PFSK-1 (cell line): ENCODE results near the gene NFRKB. TPM values are rescaled to one million over a fixed set of nuclear protein-coding genes. Genes with fewer than 3 reads are reported as not detected.

ENCODE experiments used
- FOXP2 ChIP-seq: optimal IDR thresholded peaks from 2 replicates; pipeline ENCODE3; 2011; ENCODE audit warnings: borderline replicate concordance, control low read depth, inconsistent platforms; ENCODE audit not compliant: insufficient read depth; ENCODE audit errors: extremely low read length, extremely low read depth
- POLR2AphosphoS5 ChIP-seq: IDR thresholded peaks from 2 replicates; pipeline ENCODE4 v1.6.1; 2012; ENCODE audit warnings: low read depth, mild to moderate bottlenecking, control low read depth, low read length, moderate library complexity
- REST ChIP-seq, 2 experiments: IDR thresholded peaks; 2 replicates each; pipeline versions ENCODE4 v1.6.1 to v1.8.0; 2011 to 2012; ENCODE audit warnings: low read depth in 2 of 2, low read length in 2 of 2, control low read depth in 1 of 2, inconsistent platforms in 1 of 2, mild to moderate bottlenecking in 1 of 2, moderate library complexity in 1 of 2; ENCODE audit not compliant: insufficient read depth in 1 of 2
- SIN3A ChIP-seq: IDR thresholded peaks from 2 replicates; pipeline ENCODE4 v1.6.1; 2012; ENCODE audit warnings: mild to moderate bottlenecking, low read length, moderate library complexity, borderline replicate concordance; ENCODE audit not compliant: insufficient read depth
- TAF1 ChIP-seq: IDR thresholded peaks from 2 replicates; pipeline ENCODE4 v1.6.1; 2012; ENCODE audit warnings: low read length, control low read depth, borderline replicate concordance; ENCODE audit not compliant: insufficient read depth
- polyA plus RNA-seq: library from polyadenylated mRNA; unstranded; fragments of >200 nt; gene quantifications from one replicate; pipeline ENCODE4 v1.2.1, GENCODE V29; 2012; ENCODE audit warnings: low read depth, missing spikeins; ENCODE audit not compliant: insufficient read length

Gene NFRKB
- polyA plus RNA-seq, result 18.7 TPM

- TF ChIP-seq SIN3A, result peak; percentile 74; the same call in 1 of the 2 replicates
- TF ChIP-seq POLR2AphosphoS5, result peak; percentile 86
- TF ChIP-seq FOXP2, result no peak
- 0 out of 2 replicates have a peak, but pooled peaks have one; percentile 18 for TF ChIP-seq TAF1
- TF ChIP-seq REST (IDR thresholded peaks at IDR 0.05; ENCODE audit: insufficient read depth in 1 of 2, low read depth in 2 of 2, low read length in 2 of 2), result no peak
Measured at GRCh38 chr11:129895126-129896041, at the start of gene NFRKB. TSS of gene NFRKB (minus strand) at chr11:129895578. CDS start at chr11:129892849, 2,729 bp downstream.

DNA sequence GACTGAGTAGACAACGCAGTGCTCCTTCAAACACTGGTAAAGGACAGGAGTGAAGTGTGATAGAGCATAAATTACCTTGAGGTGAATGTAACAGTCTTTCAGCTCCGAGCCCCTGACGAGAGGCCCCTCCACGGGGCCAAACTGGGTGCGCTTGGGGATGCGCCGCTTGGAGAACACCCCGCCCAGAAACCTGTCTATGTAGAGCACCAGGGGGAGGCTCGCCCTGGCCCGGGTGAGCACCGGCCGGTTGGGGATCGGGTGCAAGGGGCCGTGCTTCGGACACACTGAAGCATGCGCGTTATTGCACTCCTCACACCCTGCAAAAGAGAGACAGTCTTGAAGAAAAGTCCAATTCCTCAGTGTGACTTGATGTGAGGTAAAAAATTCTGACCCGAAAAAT lies 49.3 kb upstream of the NFRKB start:
- TF ChIP-seq REST (IDR thresholded peaks at IDR 0.05; ENCODE audit: insufficient read depth in 1 of 2, low read depth in 2 of 2, low read length in 2 of 2) (no peak), FOXP2 (no peak), TAF1 (no peak), POLR2AphosphoS5 (no peak), SIN3A (no peak)

GRCh38 chr11:129943036-129943435 lies 47.7 kb upstream of the NFRKB start:
- TF ChIP-seq REST (IDR thresholded peaks at IDR 0.05; ENCODE audit: insufficient read depth in 1 of 2, low read depth in 2 of 2, low read length in 2 of 2) (no peak), FOXP2 (no peak), TAF1 (no peak), SIN3A (no peak)

DNA sequence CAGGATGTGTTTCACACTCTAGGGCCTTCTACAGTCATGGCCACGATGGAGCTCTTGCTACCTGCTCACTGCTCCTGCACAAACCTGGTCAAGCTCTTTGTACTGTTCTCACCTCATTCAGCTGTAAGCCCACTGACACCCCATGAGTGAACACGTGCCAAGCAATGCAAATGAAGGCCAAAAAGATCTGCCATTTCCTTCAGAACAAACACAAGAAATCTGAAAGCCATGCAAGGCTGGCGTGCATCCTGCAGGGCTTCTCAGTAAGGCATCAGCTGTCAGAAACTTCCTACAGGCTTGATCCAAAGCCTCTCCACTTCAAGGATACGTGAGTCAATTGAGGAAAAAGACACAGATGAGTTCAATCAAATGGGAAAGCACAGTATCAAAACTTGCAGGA lies 44.1 kb upstream of the NFRKB start:
- TF ChIP-seq REST (IDR thresholded peaks at IDR 0.05; ENCODE audit: insufficient read depth in 1 of 2, low read depth in 2 of 2, low read length in 2 of 2) (no peak), POLR2AphosphoS5 (no peak), SIN3A (no peak), TAF1 (no peak), FOXP2 (no peak)
